HG03135 (cell line): Measurements from ENCODE around the gene USP8.

Experiments used
- ATAC-seq: cut with Tn5 transposase; IDR thresholded peaks from one replicate; pipeline ENCODE4 v1.9.1; 2021; ENCODE audit warnings: mild to moderate bottlenecking, moderate library complexity; ENCODE audit not compliant: unreplicated experiment

USP8 gene

GRCh38 chr15:50531766-50532165 lies 107.6 kb downstream of the USP8 start:
- no peak for ATAC-seq

DNA sequence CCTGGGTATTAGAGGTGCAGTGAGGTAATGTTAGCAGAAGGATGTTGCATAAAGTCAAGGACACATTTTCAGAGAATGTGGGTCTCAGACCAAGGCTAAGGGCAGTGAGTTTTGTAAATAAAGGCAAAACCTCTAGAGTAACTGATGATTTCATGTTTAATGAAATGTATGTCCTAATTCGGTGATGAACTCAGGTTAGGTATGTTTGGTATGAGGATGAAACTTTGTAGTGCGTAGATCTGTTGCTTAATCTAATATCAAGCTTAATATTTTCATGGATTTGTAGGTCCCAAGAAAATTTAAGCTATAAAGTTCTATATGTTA lies 118.6 kb downstream of the USP8 start:
- no peak for ATAC-seq

DNA sequence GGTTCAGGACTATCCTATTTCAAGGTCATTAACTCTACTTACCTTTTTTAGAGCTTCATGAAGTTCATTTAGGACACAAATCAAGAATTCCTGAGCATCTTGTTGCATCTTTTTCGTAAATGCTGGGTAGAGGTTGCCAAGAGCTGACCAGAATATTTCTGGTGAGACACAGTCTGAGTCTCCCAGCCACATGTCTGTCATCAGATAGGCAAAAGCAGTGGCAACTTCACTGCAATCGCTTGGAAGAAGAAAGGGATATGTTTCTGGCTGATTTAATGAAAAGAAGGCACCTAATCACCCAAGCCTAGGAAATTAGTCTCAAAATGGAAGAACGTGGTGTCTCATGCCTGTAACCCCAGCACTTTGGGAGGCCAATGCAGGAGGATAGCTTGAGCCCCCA lies 119.4 kb downstream of the USP8 start:
- ATAC-seq: no peak

GRCh38 chr15:50544368-50544767 lies 120.2 kb downstream of the USP8 start:
- no peak for ATAC-seq

DNA sequence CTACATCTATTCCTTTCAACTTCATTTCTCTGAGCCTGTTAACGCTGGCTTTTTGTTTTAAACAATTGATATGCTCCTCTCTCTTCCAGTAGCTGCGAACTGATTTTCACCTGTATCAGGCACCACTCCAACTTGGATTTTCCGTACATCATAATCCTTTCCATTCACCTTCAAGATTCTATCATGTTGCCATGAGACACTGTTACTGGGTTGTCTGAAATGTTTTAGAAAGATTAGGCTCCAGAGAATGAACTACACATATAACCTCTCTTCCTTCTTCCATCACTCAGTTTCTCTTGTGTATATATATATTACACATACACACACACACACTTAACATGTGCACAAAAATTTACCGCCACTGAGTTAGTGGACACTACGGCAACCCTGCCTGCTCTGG lies 122.4 kb downstream of the USP8 start, which contains the start of gene USP50:
TSS of gene USP50 (minus strand) at position 101 of the 400 bp plus-strand sequence. CDS start 141 bp downstream, outside the sequence.
- ATAC-seq: no peak

DNA sequence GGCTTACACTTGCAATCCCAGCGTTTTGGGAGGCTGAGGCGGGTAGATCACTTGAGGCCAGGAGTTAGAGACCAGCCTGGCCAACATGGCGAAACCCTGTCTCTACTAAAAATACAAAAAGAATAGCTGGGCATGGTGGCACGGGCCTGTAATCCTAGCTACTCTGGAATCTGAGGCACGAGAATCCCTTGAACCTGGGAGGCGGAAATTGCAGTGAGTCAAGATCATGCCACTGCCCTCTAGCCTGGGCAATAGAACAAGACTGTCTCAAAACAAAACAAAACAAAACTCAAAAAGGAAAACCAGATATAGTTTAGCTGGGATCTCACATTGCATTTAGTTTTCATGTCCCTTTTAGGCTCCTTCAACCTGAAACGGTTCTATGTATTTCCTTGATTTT lies 125.1 kb downstream of the USP8 start:
- ATAC-seq: no peak

- no peak for ATAC-seq
These were observed 128.0 kb downstream of the USP8 start for GRCh38 chr15:50552238-50552637.

GRCh38 chr15:50556642-50557371 lies 132.6 kb downstream of the USP8 start:
- ATAC-seq: no peak

DNA sequence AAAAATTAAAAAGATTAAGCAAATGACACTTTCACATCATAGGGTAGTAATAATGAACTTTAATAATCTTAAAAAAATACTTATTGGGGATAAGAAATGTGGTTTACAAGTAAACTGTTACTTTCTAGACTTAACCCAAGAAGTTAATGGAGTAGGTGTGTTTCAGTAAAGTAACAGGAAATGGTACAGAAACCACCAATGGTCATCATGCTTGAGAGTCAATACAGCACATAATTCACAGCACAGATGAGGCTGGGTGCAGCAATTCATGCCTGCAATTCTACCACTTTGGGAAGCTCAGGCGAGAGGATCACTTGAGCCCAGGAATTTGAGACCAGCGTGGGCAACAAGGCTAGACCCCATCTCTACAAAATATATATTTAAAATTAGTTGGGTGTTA lies 133.8 kb downstream of the USP8 start:
- ATAC-seq: no peak

DNA sequence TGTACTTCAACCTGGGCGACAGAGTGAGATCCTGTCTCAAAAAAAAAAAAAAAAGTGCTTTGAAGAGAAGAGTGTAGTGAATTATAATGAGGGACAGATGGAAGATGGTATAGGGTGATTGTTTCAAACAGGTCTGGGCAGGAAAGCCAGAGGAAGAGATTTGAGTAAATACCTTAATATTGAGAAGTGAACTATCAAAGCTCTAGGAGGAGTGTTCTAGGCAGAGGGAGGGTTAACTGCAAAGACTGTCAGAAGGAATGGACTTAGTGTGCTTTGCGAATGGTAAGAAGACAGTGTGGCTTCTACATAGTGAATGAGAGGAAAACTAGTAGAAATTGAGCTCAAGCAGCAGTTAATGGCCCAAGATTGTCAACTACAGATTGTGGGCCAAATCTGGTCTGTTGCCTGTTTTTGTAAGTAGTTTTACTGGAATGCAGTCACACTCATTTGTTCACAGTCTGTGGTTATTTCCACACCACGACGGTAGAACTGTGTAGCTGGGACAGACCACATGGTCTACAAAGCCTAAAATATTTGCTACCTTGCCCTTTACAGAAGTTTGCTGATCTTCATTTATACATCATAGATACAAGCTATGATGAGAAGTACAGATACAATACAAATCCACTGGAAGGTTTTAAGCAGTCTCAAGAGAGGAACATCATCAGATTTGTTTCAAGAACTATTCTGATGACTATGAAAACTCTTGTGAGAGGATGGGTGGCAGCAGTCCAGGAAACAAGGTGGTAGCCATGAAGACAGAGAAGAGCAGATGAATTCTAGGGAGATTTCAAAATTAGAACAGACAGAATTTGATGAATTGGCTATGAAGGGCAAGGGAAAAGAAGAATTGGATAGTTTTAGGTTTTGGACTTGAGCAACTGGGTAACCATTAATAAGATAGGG lies 138.8 kb downstream of the USP8 start:
- ATAC-seq: no peak

- no peak for ATAC-seq
These were observed 139.6 kb downstream of the USP8 start for GRCh38 chr15:50563756-50564155.
